ENCODE data around the gene GJB1. TPM values are rescaled to one million over a fixed set of nuclear protein-coding genes. Genes with fewer than 3 reads are reported as not detected.

The GJB1 gene
- polyA plus RNA-seq, 1 experiment, result not detected

Other genes with a start within 250 kb of the GJB1 start
- 76.2 and 82.5 TPM in 2 replicates for gene SNX12, start 154.9 kb upstream of the GJB1 start, polyA plus RNA-seq (2011; rRNA removed)
- 2.1 and 2.4 TPM in 2 replicates for gene FOXO4, start 127.4 kb upstream of the GJB1 start, polyA plus RNA-seq (2011; rRNA removed)
- gene CXorf65, start 116.5 kb upstream of the GJB1 start, polyA plus RNA-seq (2011; rRNA removed), result not detected in 2 replicates
- 0.13 TPM in 1 of 2 replicates, not detected in the other for gene IL2RG, start 111.6 kb upstream of the GJB1 start, polyA plus RNA-seq (2011; rRNA removed)
- gene MED12, start 104.6 kb upstream of the GJB1 start, polyA plus RNA-seq (2011; rRNA removed), result 10.0 and 12.4 TPM in 2 replicates
- gene NLGN3, start 78.4 kb upstream of the GJB1 start, polyA plus RNA-seq (2011; rRNA removed), result 0.22 and 0.27 TPM in 2 replicates
- gene ZMYM3, start 30.9 kb downstream of the GJB1 start, polyA plus RNA-seq (2011; rRNA removed), result 18.3 and 25.1 TPM in 2 replicates
- gene NONO, start 60.4 kb downstream of the GJB1 start, polyA plus RNA-seq (2011; rRNA removed), result 233 and 276 TPM in 2 replicates
- 6.8 and 10.5 TPM in 2 replicates for gene ITGB1BP2, start 78.5 kb downstream of the GJB1 start, polyA plus RNA-seq (2011; rRNA removed)
- 11.1 and 17.0 TPM in 2 replicates for gene TAF1, start 143.1 kb downstream of the GJB1 start, polyA plus RNA-seq (2011; rRNA removed)

Measured in BJ (cell line).